Measurements from ENCODE around the gene CFAP251.
"Not testable (repeated sequence)": the region's sequence is repeated elsewhere in the genome, so short reads cannot be mapped to it uniquely, and the experiment has no call there.

CFAP251 gene

DNA sequence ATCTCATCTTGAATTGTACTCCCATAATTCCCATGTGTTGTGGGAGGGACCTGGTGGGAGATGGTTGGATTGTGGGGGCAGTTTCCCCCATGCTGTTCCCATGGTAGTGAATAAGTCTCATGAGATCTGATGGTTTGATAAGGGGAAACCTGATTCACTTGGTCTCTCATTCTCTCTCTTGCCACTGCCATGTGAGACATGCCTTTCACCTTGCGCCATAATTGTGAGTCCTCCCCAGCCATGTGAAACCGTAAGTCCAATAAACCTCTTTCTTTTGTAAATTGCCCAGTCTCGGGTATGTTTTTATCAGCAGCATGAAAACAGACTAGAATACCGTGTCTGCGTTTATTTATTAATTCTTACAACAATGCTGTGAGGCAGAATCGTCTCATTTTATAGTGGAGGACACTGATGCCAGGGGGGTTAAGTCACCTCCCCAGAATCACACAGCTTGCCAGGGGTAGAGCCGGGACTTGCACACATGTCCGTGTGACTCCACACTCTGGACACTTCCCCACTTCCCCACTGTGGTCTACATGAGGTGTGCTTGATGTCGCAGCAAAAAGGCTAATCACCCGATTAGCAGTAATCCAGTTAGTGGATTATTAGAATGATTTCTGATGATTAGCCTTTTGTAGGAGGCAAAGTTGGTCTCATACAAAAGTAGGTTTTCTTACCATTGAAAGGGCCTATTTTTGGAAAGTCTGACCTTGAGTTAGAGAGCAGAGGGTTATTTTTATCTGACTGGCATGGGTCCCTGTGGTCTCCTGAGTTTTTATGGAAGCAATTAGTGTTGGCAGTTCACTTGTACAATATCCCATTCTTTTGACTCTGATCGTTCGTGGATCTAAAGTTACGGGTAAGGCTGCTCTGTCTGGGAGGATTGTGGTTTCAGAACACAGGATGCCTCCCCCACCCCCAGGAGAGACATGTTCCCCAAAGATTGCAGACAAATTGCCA lies 55.9 kb downstream of the CFAP251 start:
- DNase-seq (ENCODE audit: low read depth in 3 of 3) = no peak

DNA sequence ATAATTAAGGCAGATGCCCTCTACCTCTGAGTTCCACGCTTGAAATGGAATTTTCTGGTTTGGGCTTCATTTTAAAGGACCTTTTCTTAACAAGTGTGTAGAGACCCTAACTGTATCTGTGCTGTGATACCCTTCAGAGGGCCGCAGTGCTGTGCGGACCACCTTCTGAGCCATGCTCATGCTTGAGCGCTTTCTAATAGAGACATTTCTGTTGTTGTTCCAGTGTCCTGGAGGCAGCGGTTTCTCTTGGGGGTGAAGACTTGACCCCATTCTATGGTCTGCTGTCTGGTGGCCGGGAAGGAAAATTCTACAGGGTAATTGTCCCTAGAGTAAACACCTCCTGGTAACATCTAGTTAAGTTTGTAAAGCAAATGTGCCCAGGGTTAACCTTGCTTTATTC lies 56.6 kb downstream of the CFAP251 start:
- no peak for DNase-seq (ENCODE audit: low read depth in 3 of 3)

DNA sequence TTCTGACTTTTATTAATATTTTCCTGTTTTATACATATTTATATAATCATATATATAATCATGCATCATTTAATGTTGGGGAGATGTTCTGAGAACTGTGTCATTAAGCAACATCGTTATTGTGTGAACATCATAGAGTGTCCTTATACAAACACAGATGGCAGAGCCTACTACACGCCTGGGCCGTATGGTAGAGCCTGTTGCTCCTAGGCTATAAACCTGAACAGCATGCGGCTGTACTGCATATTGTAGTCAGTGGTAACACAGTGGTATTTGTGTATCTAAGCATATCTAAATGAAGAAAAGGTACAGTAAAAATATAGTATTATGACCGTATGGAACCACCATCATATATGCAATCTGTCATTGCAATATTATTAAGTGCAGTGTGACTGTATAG lies 58.6 kb downstream of the CFAP251 start:
- DNase-seq (ENCODE audit: low read depth in 3 of 3) = no peak

DNA sequence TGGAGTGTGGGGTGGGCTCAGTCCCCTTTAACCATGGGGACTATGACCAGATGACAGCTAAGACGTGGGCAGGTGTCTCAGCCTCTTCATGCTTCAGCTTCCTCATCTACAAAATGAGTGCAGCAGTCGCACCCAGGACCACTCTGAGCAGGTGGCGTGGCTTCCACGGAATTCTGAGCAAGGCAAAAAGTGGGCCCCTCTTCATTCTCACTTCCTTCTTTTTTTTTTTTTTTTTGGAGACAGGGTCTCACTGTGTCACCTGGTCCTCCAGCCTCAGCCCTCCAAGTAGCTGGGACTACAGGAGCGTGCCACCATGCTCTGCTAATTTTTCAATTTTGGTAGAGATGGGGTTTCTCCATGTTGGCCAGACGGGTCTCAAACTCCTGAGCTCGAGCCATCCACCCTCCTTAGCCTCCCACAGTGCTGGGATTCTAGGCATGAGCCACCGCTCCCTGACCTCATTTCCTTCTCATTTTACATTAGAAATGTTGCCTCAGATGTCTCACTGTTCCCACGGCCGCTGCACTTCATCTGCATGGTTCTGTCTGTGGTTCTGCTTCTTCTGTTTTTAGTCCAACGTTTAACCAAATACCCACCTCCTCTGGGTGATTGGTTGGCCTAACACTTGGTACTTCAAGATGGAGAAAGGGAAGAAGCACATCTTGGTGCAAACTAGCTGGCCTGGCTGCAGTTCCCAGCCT lies 61.9 kb downstream of the CFAP251 start:
- no peak for DNase-seq (ENCODE audit: low read depth in 3 of 3)

DNA sequence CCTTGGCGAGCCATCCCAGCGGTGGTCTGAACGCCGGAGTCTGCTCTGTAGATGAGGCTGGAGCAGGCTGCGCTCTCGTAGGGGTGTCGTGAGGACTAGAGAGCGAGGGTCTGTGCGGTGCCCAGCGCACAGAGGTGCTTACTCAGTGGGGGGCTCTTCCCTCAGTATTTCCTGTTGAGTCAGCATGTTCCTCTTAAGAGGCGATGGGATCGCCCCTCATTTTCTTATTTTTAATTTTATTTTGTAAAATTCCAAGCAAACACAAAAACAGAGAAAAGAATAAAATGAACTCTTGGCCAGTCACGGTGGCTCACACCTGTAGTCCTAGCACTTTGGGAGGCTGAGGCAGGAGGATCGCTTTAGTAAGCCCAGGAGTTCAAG lies 62.5 kb downstream of the CFAP251 start:
- no peak for DNase-seq (ENCODE audit: low read depth in 3 of 3)

DNA sequence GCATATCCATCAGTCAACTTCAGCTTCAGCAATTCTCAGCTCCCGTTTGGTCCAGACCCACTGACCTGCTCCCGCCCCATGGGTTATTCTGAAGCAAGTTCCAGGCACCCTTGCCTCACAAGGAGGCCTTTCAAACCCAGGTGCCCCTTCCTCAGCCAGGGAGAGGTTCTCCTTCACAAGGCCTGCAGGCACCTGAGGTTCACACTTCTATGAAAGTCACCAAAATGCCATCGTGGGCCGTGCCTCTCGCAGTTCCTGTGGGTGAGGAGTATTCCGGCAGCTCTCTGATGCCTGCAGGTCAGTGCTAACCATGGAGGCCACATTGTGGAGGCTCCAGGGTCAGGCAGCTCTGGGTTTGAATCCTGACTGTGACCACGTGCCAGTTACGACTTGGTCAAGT lies 63.1 kb downstream of the CFAP251 start:
- no peak for DNase-seq (ENCODE audit: low read depth in 3 of 3)

DNA sequence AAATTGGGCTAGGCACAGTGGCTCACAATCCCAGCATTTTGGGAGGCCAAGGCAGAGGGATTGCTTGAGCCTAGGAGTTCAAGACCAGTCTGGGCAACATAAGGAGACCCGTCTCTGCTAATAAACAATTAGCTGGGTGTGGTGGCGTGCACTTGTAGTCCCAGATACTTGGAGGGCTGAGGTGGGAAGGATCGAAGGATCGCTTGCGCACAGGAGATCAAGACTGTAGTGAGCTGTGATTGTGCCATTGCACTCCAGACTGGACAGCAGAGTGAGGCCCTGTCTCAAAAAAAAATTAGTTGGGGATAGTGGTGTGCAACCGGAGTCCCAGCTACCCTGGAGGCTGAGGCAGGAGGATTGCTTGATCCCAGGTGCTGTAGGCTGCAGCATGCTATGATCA lies 64.6 kb downstream of the CFAP251 start:
- DNase-seq (ENCODE audit: low read depth in 3 of 3) = no peak

DNA sequence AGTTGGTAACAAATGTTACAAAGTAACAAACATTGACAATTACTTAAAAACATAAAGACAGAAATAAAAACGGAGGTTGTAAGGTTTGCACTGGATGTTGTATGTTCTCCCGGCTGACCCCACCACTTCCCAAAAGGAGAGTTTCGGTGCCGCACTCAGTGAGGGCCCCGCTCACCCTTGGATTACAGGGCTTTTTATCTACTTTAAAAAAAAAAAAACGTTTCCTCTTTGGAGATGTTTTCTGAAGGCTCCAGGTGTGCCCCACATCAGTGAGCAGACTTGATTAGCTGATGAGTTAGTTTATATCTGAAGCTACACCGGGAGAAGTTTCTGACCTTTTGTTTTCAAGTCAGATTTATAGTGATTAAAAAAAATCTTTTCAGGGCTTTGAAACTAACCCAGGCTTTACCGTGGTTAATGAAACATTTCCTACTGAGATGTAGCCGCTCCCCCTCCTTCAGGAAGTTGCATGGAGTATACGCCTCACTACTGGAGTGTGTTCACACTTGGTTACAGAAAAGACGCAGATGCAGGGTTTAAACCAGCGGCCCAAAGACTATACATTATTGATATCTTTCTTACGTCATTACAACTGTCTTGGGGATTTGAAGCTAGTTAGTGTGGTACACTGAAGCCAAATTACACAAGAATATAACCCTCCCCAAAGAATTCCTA lies 65.3 kb downstream of the CFAP251 start:
- DNase-seq (ENCODE audit: low read depth in 3 of 3) = no peak

DNA sequence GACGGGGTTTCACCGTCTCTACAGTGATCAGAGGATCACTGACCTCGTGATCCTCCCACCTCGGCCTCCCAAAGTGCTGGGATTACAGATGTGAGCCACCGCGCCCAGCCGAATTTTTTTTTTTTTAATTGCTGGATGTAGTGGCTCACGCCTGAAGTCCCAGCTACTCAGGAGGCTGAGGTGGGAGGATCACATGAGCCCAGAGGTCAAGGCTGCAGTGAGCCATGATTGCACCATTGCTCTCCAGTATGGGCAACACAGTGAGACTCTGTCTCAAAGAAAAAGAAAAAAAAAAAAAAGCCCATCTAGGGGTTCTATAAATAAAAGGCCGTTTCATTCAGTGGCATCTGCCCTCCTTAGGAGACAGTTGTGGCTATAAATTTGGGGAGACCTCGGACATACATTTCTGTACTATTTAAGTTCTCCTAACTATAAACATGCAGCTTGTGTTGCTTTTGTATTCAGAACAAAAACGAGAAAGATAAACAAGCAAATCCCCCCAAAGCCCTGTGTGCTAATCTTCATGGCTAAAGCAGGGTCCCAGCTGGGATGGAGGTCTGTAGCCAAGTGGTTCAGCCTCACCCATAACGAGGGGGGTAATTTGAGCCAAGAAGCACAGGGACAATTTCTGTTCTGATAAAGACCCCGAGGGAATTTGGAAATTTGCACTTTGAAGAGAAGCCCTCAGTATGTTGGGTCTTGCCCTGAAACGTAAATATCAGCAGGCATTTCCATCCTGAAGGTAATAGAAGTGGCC lies 68.3 kb downstream of the CFAP251 start:
- no peak for DNase-seq (ENCODE audit: low read depth in 3 of 3)

DNA sequence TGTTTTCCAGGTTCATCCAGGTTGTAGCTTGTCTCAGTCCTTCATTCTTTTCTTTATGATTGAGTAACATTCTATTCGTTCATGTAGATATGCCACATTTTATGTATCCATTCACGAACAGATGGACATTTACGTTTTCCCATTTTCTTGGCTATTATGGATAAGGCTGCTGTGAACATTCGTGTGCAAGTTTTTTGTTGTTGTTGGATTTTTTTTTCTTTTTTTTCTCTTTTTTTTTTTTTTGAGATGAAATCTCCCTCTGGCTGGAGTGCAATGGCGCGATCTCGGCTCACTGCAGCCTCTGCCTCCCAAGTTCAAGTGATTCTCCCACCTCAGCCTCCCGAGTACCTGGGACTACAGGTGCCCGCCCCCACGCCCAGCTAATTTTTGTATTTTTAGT lies 70.1 kb downstream of the CFAP251 start:
- DNase-seq (ENCODE audit: low read depth in 3 of 3) = not testable (repeated sequence)

DNA sequence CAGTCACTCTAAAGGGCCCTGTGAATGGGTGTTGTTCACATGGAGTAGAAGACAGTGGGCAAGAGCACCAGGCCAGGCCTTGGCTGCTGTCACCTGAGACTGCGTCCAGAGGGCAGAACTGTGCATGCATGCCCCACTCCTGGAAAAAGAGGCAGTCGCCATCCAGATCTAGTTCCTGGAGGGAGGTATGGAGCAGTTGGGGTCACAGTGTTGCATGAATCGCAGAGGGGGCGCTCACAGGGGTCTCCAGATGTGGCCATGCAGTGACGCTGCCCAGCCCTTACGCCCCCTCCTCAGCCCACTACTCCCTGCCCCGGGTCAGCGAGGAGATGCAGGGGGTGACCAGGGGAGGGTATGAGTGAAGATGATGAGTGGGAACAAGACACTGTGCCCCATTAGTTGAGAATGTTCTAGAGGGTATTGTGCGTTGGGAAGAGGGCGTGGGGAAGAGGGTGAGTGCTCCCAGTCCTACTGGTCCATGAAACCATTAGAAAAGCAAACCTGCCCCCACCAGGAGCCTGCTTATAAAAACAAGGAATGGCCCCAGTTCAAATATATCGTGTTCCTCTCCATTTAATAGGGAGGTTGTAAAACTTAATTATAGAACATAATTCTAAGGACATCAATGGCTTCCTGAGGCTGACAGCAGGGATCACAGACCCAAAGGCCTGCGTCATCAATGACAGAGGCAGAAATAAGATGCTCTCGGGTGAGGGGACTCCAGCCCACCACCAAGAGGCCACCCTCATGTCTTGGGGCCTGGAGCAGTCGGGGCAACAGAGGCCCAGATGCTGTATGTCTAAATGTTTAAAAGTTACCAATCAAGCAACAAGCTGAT lies 71.1 kb downstream of the CFAP251 start:
- no peak for DNase-seq (ENCODE audit: low read depth in 3 of 3)

DNA sequence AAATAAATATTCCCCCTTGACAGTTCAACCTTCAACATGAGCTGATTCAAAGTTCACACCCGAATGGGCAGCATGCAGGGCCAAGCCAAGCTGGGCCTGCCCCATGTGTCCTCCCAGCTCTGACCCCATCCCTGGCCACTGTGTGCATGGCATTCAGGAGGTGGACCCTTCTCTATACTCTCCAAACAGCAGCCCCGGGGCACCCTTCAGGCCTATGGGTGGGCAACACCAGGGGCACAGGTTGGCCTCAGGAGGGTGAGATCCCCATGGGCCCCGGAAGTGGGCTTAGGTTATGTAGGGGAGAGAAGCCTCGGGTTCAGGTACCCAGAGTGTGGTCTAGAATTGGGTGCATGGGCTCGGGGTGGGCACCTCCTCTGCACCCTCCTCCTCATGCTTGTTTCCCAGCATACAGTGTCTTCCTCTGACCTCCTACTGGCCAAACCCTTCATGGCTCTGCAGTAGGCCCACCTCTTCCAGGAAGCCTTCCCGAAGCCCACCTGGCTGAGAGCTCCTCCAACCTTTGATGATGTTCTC lies 71.8 kb downstream of the CFAP251 start:
- no peak for DNase-seq (ENCODE audit: low read depth in 3 of 3)

DNA sequence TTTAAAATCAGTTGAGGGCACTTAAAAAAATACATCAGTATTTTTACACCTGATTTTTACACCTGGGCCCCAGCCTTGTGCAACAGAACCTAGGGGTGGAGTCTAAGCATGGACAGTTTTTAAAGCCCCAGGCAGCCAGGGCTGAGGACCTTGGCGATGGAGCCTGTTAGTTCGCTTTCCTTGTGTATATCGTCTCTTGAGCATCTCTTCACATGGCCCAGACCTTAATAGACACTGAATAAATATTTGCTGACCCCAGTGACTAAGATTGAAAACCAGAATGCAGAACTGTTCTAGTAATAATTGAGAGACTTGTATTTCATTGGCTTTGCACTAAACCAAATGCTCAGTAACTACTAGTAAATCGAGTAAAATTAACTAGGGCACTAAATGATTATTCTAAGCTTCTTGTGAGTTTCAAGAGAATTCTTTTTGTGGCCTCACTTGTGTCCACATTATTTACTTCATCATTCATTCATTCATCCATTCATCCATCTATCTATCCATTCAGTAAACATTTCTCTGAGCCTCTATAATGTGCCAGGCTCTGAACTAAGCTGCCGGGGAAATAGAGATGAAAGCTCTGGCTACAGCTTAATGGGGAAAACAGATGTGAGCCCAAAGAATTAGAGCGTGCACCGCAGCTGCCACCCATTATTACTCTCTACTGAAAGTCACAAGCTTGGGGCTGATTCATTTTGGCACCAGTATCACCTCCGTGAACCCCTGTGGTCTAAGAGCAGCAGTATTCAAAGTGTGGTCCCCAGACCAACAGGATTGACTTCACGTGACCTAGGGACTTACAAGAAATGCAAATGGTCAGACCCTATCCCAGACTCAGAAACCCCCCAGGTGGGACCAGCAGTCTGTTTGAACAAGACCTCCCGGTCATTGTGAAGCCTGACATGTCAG lies 72.6 kb downstream of the CFAP251 start:
- DNase-seq (ENCODE audit: low read depth in 3 of 3) = no peak

DNA sequence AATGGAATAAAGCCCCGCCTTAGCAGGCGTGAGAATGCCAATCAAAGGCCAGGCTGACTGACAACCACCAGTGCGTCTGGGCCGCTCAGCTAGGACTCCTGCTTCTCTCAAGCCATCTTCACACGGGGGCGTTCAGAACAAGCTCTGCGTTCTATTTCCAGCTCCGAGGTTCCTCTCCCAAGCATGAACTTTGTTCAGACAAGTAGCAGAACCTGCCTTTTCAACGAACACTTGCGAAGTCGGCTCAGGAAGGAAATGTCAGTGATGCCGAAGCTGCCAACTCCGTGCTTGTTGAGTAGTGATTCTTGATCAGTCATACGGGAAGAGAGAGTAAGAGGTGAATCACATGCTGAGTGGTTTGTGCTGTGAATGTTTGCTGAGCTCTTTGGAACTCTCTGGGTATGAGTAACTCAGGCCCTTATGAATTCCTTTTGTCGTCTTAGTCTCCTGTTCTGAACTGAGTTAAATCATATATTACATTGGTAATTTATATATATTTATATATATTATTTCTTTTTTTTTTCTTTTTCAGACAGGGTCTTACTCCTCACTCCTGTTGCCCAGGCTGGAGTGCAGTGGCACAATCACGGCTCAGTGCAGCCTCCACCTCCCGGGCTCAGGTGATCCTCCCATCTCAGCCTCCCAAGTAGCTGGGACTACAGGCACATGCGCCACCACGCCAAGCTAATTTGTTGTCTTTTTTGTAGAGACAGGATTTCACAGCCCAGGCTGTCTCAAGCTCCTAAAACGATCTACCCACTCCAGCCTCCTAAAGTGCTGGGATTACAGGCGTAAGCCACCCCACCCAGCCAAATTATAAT lies 73.9 kb downstream of the CFAP251 start:
- peak; percentile 9 to 22 (median 15) for DNase-seq (ENCODE audit: low read depth in 3 of 3)

DNA sequence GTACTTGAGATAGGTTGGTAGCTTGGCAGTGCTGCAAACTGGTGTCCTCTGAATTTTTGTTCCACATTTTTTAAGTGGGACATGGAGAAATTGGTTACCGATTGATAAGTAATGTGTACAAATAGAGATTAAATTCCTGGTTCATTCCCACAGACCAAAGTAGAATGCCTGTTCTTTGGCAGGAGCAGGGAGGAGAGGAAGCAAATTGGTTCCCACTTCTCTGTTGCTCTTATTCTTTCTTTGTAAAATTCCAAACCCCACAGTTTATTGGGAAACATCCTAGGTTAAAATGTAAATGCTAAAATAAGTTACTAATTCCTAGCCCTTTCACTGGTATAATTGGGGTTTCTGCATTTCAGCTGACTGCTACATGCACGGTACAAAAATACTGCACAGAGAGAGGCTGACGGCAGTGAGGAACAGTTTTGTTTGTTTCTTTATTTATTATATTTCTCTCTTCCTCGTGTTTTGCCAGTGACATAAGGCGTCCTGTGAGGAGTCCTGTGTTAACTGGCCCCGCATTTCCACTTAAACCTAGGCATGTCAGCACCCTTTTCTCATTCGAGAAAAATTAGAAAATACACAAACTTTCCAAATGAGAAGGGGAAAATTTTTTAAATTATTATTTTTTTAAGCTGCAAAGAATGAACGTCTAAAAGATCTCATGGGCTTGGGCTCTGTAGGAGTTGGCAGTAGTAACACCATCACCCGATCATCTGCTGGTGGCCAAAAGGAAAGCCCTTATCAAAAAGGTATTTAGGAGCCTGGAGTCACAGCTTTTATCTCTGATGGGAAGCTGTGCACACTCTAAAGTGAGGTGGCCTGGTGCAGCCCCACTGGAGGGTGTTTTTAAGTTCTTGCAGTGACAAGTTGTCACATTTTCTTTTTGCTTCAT lies 77.9 kb downstream of the CFAP251 start:
- DNase-seq (ENCODE audit: low read depth in 3 of 3) = no peak

DNA sequence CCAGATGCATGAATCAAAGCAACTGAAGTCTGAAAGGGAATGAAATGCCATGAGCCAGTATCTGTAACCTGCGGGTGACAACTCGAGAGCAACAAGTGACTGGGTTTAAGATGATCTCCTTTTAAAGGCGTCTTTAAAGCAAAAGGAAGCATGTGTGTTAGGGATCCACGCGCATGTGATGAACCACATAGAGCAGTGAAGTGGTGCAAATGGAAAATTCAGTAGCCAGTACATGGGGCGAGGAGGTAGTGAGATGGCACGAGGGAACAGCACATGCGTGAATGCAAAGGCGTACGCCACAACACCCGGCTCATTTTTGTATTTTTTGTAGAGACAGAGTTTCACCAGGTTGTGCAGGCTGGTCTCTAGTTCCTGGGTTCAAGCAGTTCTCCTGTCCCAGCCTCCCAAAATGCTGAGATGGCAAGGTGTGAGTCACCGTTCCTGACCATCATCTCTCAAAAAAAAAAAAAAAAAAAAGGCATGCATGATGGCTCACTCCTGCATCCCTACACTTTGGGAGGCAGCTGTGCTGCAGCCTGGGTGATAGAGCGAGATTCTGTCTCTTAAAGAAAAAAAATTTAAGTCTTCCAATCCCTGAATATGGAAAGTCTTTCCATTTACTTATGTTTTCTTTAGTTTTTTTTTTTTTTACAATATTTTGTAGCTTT lies 78.7 kb downstream of the CFAP251 start:
- DNase-seq (ENCODE audit: low read depth in 3 of 3) = no peak
